Endothelial cell of umbilical vein (primary cell): ENCODE data around the gene ADAM33.

ENCODE experiments used
- EZH2 ChIP-seq: IDR thresholded peaks from 2 replicates; pipeline ENCODE4 v1.6.1; 2012; ENCODE audit warnings: borderline replicate concordance, low read depth, mild to moderate bottlenecking, moderate library complexity, low read length, inconsistent platforms; ENCODE audit not compliant: severe bottlenecking
- FOS ChIP-seq: IDR thresholded peaks from 2 replicates; pipeline ENCODE4 v1.6.1; 2011; ENCODE audit warnings: mild to moderate bottlenecking, low read length, moderate library complexity, borderline replicate concordance; ENCODE audit not compliant: insufficient read depth
- MYC ChIP-seq: IDR thresholded peaks from one replicate; pipeline ENCODE4 v1.6.1; 2011; ENCODE audit warnings: mild to moderate bottlenecking, low read depth, low read length
- POLR2A ChIP-seq: IDR thresholded peaks from 2 replicates; pipeline ENCODE4 v1.6.1; 2012; ENCODE audit warnings: low read depth, mild to moderate bottlenecking, control low read depth, low read length
- POLR2AphosphoS5 ChIP-seq: IDR thresholded peaks from 2 replicates; pipeline ENCODE4 v1.6.1; 2012; ENCODE audit warnings: low read depth, mild to moderate bottlenecking, control low read depth, low read length, moderate library complexity; ENCODE audit not compliant: insufficient read depth
- TF ChIP-seq, protein P1 (sequence below), 2 donors: IDR thresholded peaks; 1 replicate in 1 of 2; 2 replicates in 1 of 2; pipeline ENCODE4 v1.5.1; 2011; ENCODE audit warnings: low read length in 2 of 2, mild to moderate bottlenecking in 2 of 2, moderate library complexity in 2 of 2, control low read depth in 1 of 2, inconsistent platforms in 1 of 2, low read depth in 1 of 2; ENCODE audit not compliant: insufficient read depth in 1 of 2; ENCODE audit errors: extremely low read depth in 1 of 2

DNA sequence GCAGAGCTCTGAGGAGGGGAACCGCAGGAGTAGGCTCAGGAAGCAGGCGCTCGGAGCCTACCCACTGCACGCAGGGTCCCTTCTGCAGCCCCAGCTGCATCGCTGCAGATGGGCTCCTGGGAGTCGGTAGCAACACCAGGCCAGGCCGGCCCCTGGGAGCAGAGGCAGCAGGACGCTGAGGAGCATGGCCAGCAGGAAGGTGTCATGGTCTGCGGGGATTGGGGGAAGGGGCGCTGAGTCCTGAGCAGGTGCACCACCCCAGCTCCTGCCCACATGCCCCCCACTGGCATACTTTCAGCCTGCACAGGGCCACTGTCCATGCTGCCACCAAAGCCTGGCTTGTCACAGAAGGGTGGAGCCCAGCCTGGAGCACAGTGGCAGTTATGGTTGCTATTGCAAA lies 10.9 kb downstream of the ADAM33 start:
- TF ChIP-seq EZH2 (no peak), POLR2A (no peak), MYC (no peak), POLR2AphosphoS5 (no peak), FOS (no peak)
- TF ChIP-seq, protein P1, sequence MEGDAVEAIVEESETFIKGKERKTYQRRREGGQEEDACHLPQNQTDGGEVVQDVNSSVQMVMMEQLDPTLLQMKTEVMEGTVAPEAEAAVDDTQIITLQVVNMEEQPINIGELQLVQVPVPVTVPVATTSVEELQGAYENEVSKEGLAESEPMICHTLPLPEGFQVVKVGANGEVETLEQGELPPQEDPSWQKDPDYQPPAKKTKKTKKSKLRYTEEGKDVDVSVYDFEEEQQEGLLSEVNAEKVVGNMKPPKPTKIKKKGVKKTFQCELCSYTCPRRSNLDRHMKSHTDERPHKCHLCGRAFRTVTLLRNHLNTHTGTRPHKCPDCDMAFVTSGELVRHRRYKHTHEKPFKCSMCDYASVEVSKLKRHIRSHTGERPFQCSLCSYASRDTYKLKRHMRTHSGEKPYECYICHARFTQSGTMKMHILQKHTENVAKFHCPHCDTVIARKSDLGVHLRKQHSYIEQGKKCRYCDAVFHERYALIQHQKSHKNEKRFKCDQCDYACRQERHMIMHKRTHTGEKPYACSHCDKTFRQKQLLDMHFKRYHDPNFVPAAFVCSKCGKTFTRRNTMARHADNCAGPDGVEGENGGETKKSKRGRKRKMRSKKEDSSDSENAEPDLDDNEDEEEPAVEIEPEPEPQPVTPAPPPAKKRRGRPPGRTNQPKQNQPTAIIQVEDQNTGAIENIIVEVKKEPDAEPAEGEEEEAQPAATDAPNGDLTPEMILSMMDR (IDR thresholded peaks at IDR 0.05; ENCODE audit: extremely low read depth in 1 of 2, insufficient read depth in 1 of 2, low read depth in 1 of 2, low read length in 2 of 2) = no peak
